GM12891 (cell line): ENCODE data around the gene FOXF2.
"Not testable (repeated sequence)": the region's sequence is repeated elsewhere in the genome, so short reads cannot be mapped to it uniquely, and the experiment has no call there.

ENCODE experiments used
- DNase-seq: peaks from one replicate; pipeline ENCODE4 v3.0.0; 2011; ENCODE audit warnings: low spot score; ENCODE audit not compliant: insufficient read length
- FAIRE-seq: peaks from 2 replicates; lab custom pipeline; 2011; peaks lifted over from hg19 to GRCh38; lab: Jason Lieb, UNC
- PAX5 ChIP-seq: IDR thresholded peaks from 2 replicates; pipeline ENCODE4 v1.6.1; 2011; ENCODE audit warnings: low read length, moderate library complexity, mild to moderate bottlenecking; ENCODE audit not compliant: insufficient read depth, severe bottlenecking
- POLR2A ChIP-seq: IDR thresholded peaks from 2 replicates; pipeline ENCODE4 v1.6.1; 2011; ENCODE audit warnings: low read depth, low read length, control low read depth
- POLR2AphosphoS5 ChIP-seq: IDR thresholded peaks from 2 replicates; pipeline ENCODE4 v1.6.1; 2011; ENCODE audit warnings: low read depth, low read length, control low read depth
- POU2F2 ChIP-seq: IDR thresholded peaks from 2 replicates; pipeline ENCODE4 v1.6.1; 2011; ENCODE audit warnings: low read depth, mild to moderate bottlenecking, control low read depth, low read length, moderate library complexity
- SPI1 ChIP-seq: IDR thresholded peaks from 2 replicates; pipeline ENCODE4 v1.6.1; 2011; ENCODE audit warnings: low read depth, low read length, control low read depth
- TAF1 ChIP-seq: IDR thresholded peaks from 2 replicates; pipeline ENCODE4 v1.6.1; 2011; ENCODE audit warnings: low read depth, low read length, control low read depth

FOXF2 gene

DNA sequence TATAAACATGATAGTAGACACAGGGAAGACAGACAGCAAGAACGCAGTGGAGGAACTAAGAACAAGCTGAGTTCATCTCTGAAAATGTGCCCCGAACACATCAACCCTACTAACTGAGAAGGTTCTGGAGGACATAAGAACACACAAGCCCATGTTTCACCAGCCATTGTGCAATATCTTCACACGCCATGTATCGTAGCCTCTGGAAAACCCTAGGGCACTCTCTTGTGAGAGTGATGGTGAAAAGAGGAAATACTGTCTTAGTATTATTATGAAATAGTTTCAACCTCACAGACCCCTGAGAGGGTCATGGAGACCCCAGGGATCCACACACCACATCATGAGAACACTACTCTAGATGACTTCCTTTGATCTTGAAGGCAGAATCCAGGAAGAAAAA lies 26.1 kb upstream of the FOXF2 start:
- FAIRE-seq (no peak), DNase-seq (no peak)
- no peak for TF ChIP-seq POU2F2
- no peak for TF ChIP-seq POLR2AphosphoS5

DNA sequence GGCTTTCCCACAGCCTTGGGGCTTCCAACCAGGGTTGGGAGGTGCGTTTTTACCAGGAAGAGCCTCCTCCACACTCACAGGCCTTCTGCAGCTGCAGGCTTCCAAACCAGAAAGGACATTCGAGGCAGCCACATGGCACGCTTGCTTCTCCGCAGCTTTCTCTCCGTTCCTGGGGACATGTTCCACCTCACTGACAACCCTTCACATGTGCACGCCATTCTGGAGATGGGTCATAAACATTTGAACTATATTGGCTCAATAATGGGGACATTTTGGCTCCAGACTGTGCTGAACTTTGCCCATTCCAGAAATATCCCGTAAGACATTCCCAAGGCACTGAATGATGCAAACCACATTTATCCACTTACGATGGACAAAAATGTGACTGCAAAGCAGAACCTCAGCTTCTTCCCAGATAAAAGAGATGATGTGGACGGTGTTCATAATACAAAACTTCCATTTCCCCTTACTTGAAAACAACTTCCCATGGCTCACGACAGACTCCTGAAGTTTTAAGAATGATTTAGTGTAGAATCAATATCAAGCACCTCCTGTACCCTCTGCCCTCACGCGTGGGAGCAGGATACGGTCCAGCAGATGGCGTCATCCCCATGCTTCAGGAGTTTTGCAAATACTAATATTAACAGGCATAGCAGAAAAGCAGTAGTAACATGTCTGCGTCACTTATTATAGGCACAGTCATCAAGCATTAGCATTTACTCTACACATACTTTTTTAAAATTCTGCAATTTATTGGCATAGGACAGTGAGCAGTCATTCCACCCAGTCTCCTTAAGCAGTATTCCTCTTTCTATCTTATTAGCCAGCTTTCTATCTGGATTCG lies 25.4 kb upstream of the FOXF2 start:
- no peak for DNase-seq
- FAIRE-seq: no peak
- no peak for TF ChIP-seq POLR2AphosphoS5
- no peak for TF ChIP-seq POLR2A
- no peak for TF ChIP-seq TAF1
- no peak for TF ChIP-seq SPI1
- no peak for TF ChIP-seq PAX5
- no peak for TF ChIP-seq POU2F2

DNA sequence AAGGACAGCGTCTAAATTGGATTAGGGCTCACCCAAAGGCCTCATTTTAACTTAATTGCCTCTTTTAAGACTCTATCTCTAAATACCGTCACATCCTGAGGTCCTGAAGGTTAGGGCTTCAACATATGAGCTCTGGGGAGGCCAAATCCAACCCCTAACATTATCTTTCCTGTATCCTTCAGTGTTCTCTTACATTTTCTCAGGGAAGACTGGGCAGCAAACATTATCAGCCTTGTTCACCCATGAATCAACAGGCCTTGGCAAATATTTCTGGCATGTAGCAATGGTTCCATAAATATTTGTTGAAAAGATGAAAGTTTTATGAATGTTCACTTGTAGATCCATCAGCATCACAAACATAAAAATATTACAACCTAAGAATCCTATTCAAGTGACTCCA lies 24.6 kb upstream of the FOXF2 start:
- FAIRE-seq (no peak), DNase-seq (no peak)
- no peak for TF ChIP-seq TAF1
- no peak for TF ChIP-seq PAX5
- no peak for TF ChIP-seq POLR2AphosphoS5
- no peak for TF ChIP-seq POU2F2
- TF ChIP-seq POLR2A: no peak
- TF ChIP-seq SPI1: no peak

DNA sequence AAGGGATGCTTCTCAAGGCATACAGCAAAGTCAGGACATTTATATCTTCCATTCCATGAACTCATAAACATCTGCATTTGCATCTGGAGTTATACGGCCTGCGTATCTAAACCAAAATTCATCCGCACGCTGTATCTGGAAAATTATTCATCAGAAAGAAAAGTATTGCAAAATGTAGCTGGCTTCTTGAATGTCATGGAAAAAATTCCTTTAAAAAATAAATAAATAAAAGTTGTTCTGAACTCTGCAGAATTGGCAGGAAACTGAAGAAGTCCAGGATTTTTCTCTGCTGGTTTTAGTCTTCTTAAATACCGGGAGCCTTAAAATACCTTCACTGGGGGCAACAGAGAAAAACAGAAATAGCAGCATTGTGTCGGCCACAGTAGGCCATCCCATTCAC lies 23.7 kb upstream of the FOXF2 start:
- FAIRE-seq (no peak), DNase-seq (no peak)
- TF ChIP-seq TAF1 (no peak), POU2F2 (no peak), SPI1 (no peak), PAX5 (no peak), POLR2A (no peak), POLR2AphosphoS5 (no peak)

DNA sequence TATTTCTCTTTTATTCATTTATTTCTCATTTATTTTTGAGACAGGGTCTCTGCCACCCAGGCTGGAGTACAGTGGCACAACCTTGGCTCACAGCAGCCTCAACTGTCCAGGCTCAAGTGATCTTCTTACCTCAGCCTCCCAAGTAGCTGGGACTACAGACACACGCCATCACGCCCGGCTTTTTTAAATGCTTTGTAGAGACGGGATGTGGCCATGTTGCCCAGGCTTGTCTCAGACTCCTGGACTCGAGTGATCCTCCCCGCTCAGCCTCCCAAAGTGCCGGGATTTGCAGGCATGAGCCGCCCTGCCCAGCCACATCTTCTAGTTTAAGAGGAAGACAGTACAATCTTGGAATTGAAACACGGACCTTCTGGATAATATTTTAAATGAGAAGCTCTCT lies 21.6 kb upstream of the FOXF2 start:
- DNase-seq (no peak), FAIRE-seq (no peak)
- TF ChIP-seq PAX5: no peak
- TF ChIP-seq POLR2A: no peak
- no peak for TF ChIP-seq POU2F2
- no peak for TF ChIP-seq TAF1
- no peak for TF ChIP-seq POLR2AphosphoS5
- no peak for TF ChIP-seq SPI1

DNA sequence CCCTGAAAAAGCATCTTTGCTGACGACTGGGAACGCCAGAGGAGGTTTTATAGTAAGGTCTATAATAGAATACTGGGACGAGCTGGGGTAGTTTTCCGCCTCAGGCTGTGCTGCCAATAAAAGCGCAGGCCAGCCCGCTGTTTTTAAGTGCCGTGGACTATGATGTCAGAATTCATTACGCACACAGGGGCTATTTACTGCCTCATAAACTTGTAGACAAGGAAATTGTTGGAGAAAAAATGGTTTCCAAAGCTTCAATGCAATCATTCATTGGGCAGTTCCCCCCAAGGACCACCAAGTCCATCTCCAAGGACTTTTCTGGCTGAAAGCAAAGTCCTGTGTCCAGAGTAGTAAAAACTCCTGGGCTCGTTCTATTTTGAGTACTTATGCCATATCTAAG lies 20.4 kb upstream of the FOXF2 start:
- FAIRE-seq (no peak), DNase-seq (no peak)
- TF ChIP-seq SPI1: no peak
- TF ChIP-seq POLR2A: no peak
- no peak for TF ChIP-seq PAX5
- TF ChIP-seq POLR2AphosphoS5: no peak
- TF ChIP-seq POU2F2: no peak
- TF ChIP-seq TAF1: no peak

DNA sequence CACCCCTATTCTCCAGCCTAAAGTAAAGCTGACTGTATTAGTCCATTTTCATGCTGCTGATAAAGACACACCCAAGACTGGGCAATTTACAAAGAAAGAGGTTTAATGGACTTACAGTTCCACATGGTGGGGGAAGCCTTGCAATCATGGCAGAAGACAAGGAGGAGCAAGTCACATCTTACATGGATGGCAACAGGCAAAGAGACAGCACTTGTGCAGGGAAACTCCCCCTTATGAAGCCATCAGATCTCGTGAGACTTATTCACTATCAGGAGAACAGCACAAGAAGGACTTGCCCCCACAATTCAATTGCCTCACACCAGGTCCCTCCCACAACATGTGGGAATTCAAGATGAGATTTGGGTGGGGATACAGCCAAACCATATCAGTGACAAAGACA lies 19.7 kb upstream of the FOXF2 start:
- not testable (repeated sequence) for FAIRE-seq, DNase-seq

DNA sequence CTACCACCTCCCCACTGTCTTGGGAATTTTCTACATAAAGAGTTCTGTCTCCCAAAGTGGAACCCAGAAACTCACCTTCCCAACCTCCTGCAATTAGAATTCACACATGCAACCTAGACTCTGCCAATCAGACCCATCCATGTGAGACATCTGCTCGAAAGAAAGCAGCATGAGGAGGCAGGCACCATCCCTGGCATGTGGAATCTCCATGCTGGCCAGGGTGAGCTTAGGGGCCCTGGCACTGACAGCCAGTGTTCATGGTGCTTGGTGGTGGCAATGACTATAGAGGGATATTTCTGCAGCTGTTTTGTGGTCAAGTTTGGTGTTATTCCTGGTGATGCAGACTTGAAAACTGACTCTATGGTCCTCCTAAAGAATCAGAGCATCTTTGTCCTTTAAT lies 17.4 kb upstream of the FOXF2 start:
- TF ChIP-seq PAX5: no peak
- TF ChIP-seq SPI1: no peak
- no peak for TF ChIP-seq TAF1
- no peak for TF ChIP-seq POLR2AphosphoS5
- no peak for TF ChIP-seq POLR2A
- no peak for TF ChIP-seq POU2F2
- FAIRE-seq (no peak), DNase-seq (no peak)

DNA sequence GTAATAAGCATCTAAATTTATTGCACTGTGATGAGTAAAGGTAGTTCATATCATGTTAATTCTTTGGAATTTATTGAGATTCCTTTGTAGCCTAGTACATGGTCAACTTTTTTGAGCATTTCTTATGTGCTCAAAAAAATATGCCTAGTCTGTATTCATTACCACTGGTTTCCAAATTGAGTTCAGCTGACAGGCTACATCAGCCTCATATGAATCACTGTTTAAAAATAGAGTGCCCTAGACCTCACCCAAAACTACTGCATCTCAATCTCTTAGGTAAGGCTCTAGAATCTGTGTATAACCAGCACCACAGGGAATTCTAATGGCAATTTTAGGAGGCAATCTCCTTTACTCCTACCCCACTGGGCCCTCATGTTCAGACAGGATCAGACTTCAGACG lies 16.7 kb upstream of the FOXF2 start:
- DNase-seq (no peak), FAIRE-seq (no peak)
- TF ChIP-seq POLR2AphosphoS5 (no peak), POLR2A (no peak)

DNA sequence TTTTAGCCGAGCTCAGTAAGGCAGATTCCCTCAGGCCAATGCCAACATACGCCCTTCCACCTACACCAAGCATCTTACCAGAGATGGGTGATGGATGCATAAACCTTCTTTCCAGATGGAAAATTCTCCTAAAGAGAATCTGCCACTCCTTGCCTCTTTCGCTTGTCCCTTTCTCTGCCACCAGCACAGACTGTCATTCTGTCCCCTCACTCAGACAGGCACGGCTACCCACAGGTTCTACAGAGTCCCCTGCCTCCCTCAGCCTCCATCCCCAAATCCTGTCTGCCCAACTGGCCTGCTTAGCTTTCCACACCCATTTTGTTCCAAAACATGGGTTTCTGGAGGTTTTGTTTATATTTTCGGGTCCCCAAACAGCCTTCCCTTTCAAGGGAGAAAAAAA lies 12.7 kb upstream of the FOXF2 start:
- TF ChIP-seq PAX5: no peak
- no peak for TF ChIP-seq POU2F2
- no peak for TF ChIP-seq POLR2AphosphoS5
- no peak for TF ChIP-seq TAF1
- TF ChIP-seq SPI1: no peak
- DNase-seq (no peak), FAIRE-seq (no peak)
